Neuron (in vitro differentiated cells): Measurements from ENCODE around the gene ANKRD49.

Source experiments
- H2AFZ ChIP-seq: one replicate; pipeline ENCODE4 v1.6.1; 2013; ENCODE audit warnings: low read depth, mild to moderate bottlenecking, inconsistent platforms, low read length, moderate library complexity
- H3K27me3 ChIP-seq: one replicate; pipeline ENCODE4 v1.6.1; 2013; ENCODE audit warnings: low read length; ENCODE audit not compliant: insufficient read depth
- H3K36me3 ChIP-seq: one replicate; pipeline ENCODE4 v1.6.1; 2013; ENCODE audit warnings: low read length; ENCODE audit not compliant: insufficient read depth
- H3K4me1 ChIP-seq: one replicate; pipeline ENCODE4 v1.6.1; 2013; ENCODE audit warnings: low read length; ENCODE audit not compliant: insufficient read depth
- H3K4me3 ChIP-seq: 2 replicates; pipeline ENCODE4 v1.5.1; 2013; ENCODE audit warnings: mild to moderate bottlenecking, low read length, moderate library complexity
- H3K9me3 ChIP-seq: one replicate; pipeline ENCODE4 v1.6.1; 2013; ENCODE audit warnings: low read length

ANKRD49 gene

DNA sequence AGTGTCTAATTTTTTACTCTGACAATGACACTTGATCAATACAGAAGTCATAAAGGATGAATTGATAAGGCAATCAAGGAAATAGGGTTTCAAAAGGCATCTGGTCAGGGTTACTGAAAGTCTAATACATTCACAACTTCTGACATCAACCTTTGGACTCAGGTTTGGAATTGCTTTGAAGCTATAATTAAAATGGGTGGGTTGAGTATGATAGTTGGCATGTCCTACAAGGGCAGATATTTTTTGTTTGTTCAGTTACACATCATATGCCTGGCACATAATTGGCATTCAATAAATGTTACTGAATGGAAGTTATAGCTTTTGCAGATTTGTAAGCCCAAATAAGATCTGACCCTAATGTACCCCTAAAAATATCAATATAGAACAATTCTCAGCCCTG lies 42.6 kb downstream of the ANKRD49 start:
- H2AFZ ChIP-seq: no peak overlapping the region
- H3K9me3 ChIP-seq: no peaks in the 10 kb centered on the region
- peaks cover 11% of the 10 kb centered on the region for H3K27me3 ChIP-seq
- H3K36me3 ChIP-seq: no peaks in the 10 kb centered on the region
- no peak overlapping the region for H3K4me3 ChIP-seq
- no peaks in the 10 kb centered on the region for H3K4me1 ChIP-seq

GRCh38 chr11:94537031-94537600 lies 43.3 kb downstream of the ANKRD49 start:
- H3K27me3 ChIP-seq: peaks cover 18% of the 10 kb centered on the region
- H3K4me1 ChIP-seq: no peaks in the 10 kb centered on the region
- H3K9me3 ChIP-seq: no peaks in the 10 kb centered on the region
- H3K36me3 ChIP-seq: no peaks in the 10 kb centered on the region
- H3K4me3 ChIP-seq: no peak overlapping the region
- no peak overlapping the region for H2AFZ ChIP-seq

DNA sequence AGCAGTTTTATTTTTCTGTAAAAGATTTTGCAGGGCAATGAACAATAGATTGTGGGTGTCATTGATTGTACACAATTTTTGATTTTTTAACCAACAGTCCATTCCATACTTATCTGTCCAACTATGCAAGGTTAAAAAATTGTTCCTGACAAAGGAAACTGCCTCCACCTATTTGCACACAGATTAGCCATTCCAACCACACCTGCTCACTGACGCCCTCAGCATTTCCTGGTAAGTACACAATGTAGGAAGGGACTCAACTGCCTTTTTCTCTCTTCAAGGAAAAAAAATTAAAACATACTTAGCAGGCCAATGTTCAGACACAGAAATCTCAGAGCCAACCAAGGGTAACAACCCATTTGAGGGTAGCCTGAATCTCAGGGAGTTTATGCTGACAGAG lies 45.6 kb downstream of the ANKRD49 start:
- Histone ChIP-seq H3K27me3 (peaks cover 34% of the 10 kb centered on the region), H3K4me3 (no peak overlapping the region), H2AFZ (no peak overlapping the region), H3K36me3 (no peaks in the 10 kb centered on the region), H3K9me3 (peaks cover 6% of the 10 kb centered on the region), H3K4me1 (no peaks in the 10 kb centered on the region)

DNA sequence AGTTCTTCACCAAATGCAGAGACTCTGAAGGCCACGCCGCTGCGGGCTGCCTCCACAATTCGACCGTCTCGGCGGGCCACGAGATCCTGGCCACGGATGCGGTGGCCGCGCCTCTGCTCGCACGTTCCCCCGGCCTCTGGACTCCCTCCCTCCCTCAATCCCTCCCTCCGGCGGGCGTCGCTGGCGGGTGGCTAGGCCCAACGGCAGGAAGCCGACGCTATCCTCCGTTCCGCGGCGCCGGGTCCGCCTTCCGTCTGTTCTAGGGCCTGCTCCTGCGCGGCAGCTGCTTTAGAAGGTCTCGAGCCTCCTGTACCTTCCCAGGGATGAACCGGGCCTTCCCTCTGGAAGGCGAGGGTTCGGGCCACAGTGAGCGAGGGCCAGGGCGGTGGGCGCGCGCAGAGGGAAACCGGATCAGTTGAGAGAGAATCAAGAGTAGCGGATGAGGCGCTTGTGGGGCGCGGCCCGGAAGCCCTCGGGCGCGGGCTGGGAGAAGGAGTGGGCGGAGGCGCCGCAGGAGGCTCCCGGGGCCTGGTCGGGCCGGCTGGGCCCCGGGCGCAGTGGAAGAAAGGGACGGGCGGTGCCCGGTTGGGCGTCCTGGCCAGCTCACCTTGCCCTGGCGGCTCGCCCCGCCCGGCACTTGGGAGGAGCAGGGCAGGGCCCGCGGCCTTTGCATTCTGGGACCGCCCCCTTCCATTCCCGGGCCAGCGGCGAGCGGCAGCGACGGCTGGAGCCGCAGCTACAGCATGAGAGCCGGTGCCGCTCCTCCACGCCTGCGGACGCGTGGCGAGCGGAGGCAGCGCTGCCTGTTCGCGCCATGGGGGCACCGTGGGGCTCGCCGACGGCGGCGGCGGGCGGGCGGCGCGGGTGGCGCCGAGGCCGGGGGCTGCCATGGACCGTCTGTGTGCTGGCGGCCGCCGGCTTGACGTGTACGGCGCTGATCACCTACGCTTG lies 50.2 kb downstream of the ANKRD49 start, which contains the start of gene FUT4:
Gene FUT4 (plus strand): TSS at position 227 of the 951 bp plus-strand sequence. CDS start 213 bp downstream, at position 440.
- peaks cover 63% of the 10 kb centered on the region for H3K27me3 ChIP-seq
- H3K4me1 ChIP-seq: no peaks in the 10 kb centered on the region
- H3K36me3 ChIP-seq: no peaks in the 10 kb centered on the region

GRCh38 chr11:94544646-94545263 lies 51.0 kb downstream of the ANKRD49 start:
- no peaks in the 10 kb centered on the region for H3K4me1 ChIP-seq
- peak overlapping the region; percentile 89 for H2AFZ ChIP-seq
- H3K36me3 ChIP-seq: no peaks in the 10 kb centered on the region
- H3K4me3 ChIP-seq: peak overlapping the region; percentile 40
- peaks cover 12% of the 10 kb centered on the region for H3K9me3 ChIP-seq
- H3K27me3 ChIP-seq: peaks cover 63% of the 10 kb centered on the region

More for the DNA sequence above, 50.2 kb downstream of the ANKRD49 start, which contains the start of gene FUT4:
- Histone ChIP-seq H2AFZ (peak within 1 kb of the TSS; percentile 89), H3K4me3 (peak within 1 kb of the TSS; percentile 40), H3K9me3 (peaks cover 12% of the 10 kb centered on the region)

- Histone ChIP-seq H3K36me3 (no peaks in the 10 kb centered on the region), H3K9me3 (peaks cover 12% of the 10 kb centered on the region), H3K4me3 (no peak overlapping the region), H3K4me1 (no peaks in the 10 kb centered on the region), H3K27me3 (peaks cover 62% of the 10 kb centered on the region), H2AFZ (no peak overlapping the region)
Measured at GRCh38 chr11:94545264-94546161, 51.7 kb downstream of the ANKRD49 start.

DNA sequence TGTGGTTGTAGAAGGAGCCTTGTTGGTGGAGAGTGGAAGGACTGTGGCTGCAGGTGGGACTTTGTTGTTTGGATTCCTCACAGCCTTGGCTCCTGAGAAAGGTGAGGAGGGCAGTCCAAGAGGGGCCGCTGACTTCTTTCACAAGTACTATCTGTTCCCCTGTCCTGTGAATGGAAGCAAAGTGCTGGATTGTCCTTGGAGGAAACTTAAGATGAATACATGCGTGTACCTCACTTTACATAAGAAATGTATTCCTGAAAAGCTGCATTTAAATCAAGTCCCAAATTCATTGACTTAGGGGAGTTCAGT lies 52.3 kb downstream of the ANKRD49 start:
- Histone ChIP-seq H3K4me3 (no peak overlapping the region), H3K27me3 (peaks cover 59% of the 10 kb centered on the region), H3K36me3 (no peaks in the 10 kb centered on the region), H3K4me1 (no peaks in the 10 kb centered on the region), H3K9me3 (peaks cover 12% of the 10 kb centered on the region), H2AFZ (no peak overlapping the region)

DNA sequence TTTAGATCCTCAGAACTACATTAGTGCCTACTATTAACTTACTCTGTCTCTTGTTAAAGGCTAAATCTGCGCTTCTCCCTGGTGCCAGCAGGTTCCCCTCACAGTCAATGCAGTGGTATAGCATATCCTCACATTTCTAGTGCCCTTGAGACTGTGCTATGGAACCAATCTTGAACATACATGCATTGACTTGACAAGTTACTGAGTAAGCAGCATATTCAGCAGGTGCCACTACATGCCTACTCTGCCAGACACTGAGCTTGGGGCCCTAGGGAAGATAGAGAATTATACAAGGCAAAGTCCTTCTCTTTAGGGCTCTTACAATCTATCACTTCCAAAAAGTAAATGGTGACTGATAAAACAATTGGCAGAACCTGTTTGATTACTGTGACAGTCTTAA lies 53.1 kb downstream of the ANKRD49 start:
- no peaks in the 10 kb centered on the region for H3K4me1 ChIP-seq
- H3K9me3 ChIP-seq: peaks cover 12% of the 10 kb centered on the region
- no peak overlapping the region for H3K4me3 ChIP-seq
- H3K27me3 ChIP-seq: peaks cover 53% of the 10 kb centered on the region
- H2AFZ ChIP-seq: no peak overlapping the region
- H3K36me3 ChIP-seq: no peaks in the 10 kb centered on the region

DNA sequence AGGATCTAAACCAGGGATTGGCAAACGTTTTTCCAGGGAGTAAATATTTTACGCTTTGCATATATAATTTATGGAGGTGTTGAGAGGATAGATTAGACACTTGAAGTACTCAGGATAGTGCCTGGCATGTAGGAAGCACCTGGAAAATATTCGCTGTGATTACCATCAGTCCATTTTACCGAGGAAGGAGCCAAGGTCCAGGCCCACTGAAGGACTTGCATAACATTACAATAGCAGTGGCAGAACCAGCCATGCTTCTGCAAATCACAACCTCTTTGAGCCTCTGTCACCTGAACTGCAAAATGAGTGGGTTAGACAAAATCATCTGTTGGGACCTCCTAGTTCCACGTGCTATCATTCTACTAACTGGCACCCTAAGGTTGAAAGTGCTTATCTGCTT lies 55.4 kb downstream of the ANKRD49 start:
- Histone ChIP-seq H3K4me3 (no peak overlapping the region), H3K36me3 (no peaks in the 10 kb centered on the region), H3K27me3 (peaks cover 37% of the 10 kb centered on the region), H3K9me3 (peaks cover 5% of the 10 kb centered on the region), H2AFZ (no peak overlapping the region), H3K4me1 (no peaks in the 10 kb centered on the region)
